ENCODE data around the gene C1orf216. TPM values are rescaled to one million over a fixed set of nuclear protein-coding genes. Genes with fewer than 3 reads are reported as not detected.
"Not testable (repeated sequence)": the region's sequence is repeated elsewhere in the genome, so short reads cannot be mapped to it uniquely, and the experiment has no call there.

Gene C1orf216
- total and polyA plus RNA-seq, 10 donors: 2.7 to 12.6 (median 9.0) TPM

- no peak for TF ChIP-seq POLR2AphosphoS5 (IDR thresholded peaks at IDR 0.05)
- TF ChIP-seq CTCF (IDR thresholded peaks at IDR 0.05 in 8 of 11, conservative IDR thresholded peaks at IDR 0.05 in 3 of 11): no peak
- no peak for TF ChIP-seq POLR2A (IDR thresholded peaks at IDR 0.05)
- peak overlapping the region in 1 of 8 donors; percentile 35 for H3K4me3 ChIP-seq
- H3K27ac ChIP-seq: no peak overlapping the region
- H3K4me1 ChIP-seq: peaks cover 9 to 50% (median 35%) of the 10 kb centered on the region in 6 donors
- no peaks in the 10 kb centered on the region for H3K27me3 ChIP-seq (replicated peaks in 1 of 7)
- DNase-seq: no peak
- no peaks in the 10 kb centered on the region for H3K9me3 ChIP-seq
- peaks cover 0 to 33% (median 1%) of the 10 kb centered on the region in 6 donors for H3K36me3 ChIP-seq
- WGBS, 5 donors: 82 to 95% (median 87%) methylated on average over 2 of the region's 2 CpGs
- intact Hi-C loops (cut with DNase I; ENCODE audit: low total_unique reads): loop anchor here (5.0 kb wide), 1 partner anchor 143 kb away; the partner anchor contains the start of gene TFAP2E
Observed at GRCh38 chr1:35714921-35715567, 3.6 kb downstream of the C1orf216 start.

- DNase-seq; H3K4me3 ChIP-seq; H3K9me3 ChIP-seq; H3K27ac ChIP-seq; intact Hi-C loops (cut with DNase I; ENCODE audit: low total_unique reads): not testable (repeated sequence)
- WGBS, 5 donors: 92 to 98% (median 96%) methylated on average over 5 of the region's 5 CpGs
- Histone ChIP-seq H3K27me3 (replicated peaks in 1 of 7) (peaks cover 0 to 37% (median 25%) of the 10 kb centered on the region in 7 donors), H3K4me1 (peaks cover 3 to 40% (median 30%) of the 10 kb centered on the region in 6 donors), H3K36me3 (peaks cover 0 to 31% (median 1%) of the 10 kb centered on the region in 6 donors)
Observed at GRCh38 chr1:35711098-35711497, 7.6 kb downstream of the C1orf216 start.

- Histone ChIP-seq H3K4me3 (no peak overlapping the region), H3K36me3 (peaks cover 0 to 10% (median 0%) of the 10 kb centered on the region in 6 donors), H3K4me1 (peaks cover 3 to 20% (median 17%) of the 10 kb centered on the region in 6 donors), H3K9me3 (no peaks in the 10 kb centered on the region), H3K27me3 (replicated peaks in 1 of 7) (peaks cover 0 to 53% (median 25%) of the 10 kb centered on the region in 7 donors), H3K27ac (no peak overlapping the region)
- intact Hi-C loops (cut with DNase I; ENCODE audit: low total_unique reads): no loop called here
- DNase-seq: no peak
- TF ChIP-seq POLR2AphosphoS5 (IDR thresholded peaks at IDR 0.05): no peak
- no peak for TF ChIP-seq CTCF (IDR thresholded peaks at IDR 0.05 in 8 of 11, conservative IDR thresholded peaks at IDR 0.05 in 3 of 11)
- no peak for TF ChIP-seq POLR2A (IDR thresholded peaks at IDR 0.05)
- 85 to 95% (median 92%) methylated on average over 1 of the region's 1 CpG for WGBS, 5 donors
Observed at GRCh38 chr1:35708952-35709351, 9.7 kb downstream of the C1orf216 start.

- peaks cover 0 to 58% (median 27%) of the 10 kb centered on the region in 7 donors for H3K27me3 ChIP-seq (replicated peaks in 1 of 7)
- intact Hi-C loops (cut with DNase I; ENCODE audit: low total_unique reads): no loop called here
- no peak overlapping the region for H3K27ac ChIP-seq
- no peak for DNase-seq
- no peaks in the 10 kb centered on the region for H3K9me3 ChIP-seq
- TF ChIP-seq POLR2AphosphoS5 (IDR thresholded peaks at IDR 0.05): no peak
- TF ChIP-seq CTCF (IDR thresholded peaks at IDR 0.05 in 8 of 11, conservative IDR thresholded peaks at IDR 0.05 in 3 of 11): no peak
- TF ChIP-seq POLR2A (IDR thresholded peaks at IDR 0.05): no peak
- H3K36me3 ChIP-seq: peaks cover 0 to 5% (median 0%) of the 10 kb centered on the region in 6 donors
- H3K4me3 ChIP-seq: peak overlapping the region in 6 of 8 donors; percentile 37 to 71 (median 48)
- WGBS, 5 donors: 9 to 22% (median 13%) methylated on average over 14 of the region's 14 CpGs
- H3K4me1 ChIP-seq: peaks cover 3 to 20% (median 17%) of the 10 kb centered on the region in 6 donors
Observed at GRCh38 chr1:35708441-35708921, 10.2 kb downstream of the C1orf216 start.
